Measurements from ENCODE around the gene ADAMTS10. TPM values are rescaled to one million over a fixed set of nuclear protein-coding genes. Genes with fewer than 3 reads are reported as not detected.

Gene ADAMTS10
- 22.1 and 31.9 TPM in 2 replicates for total RNA-seq
- polyA plus RNA-seq = 15.8 and 28.5 TPM in 2 replicates

DNA sequence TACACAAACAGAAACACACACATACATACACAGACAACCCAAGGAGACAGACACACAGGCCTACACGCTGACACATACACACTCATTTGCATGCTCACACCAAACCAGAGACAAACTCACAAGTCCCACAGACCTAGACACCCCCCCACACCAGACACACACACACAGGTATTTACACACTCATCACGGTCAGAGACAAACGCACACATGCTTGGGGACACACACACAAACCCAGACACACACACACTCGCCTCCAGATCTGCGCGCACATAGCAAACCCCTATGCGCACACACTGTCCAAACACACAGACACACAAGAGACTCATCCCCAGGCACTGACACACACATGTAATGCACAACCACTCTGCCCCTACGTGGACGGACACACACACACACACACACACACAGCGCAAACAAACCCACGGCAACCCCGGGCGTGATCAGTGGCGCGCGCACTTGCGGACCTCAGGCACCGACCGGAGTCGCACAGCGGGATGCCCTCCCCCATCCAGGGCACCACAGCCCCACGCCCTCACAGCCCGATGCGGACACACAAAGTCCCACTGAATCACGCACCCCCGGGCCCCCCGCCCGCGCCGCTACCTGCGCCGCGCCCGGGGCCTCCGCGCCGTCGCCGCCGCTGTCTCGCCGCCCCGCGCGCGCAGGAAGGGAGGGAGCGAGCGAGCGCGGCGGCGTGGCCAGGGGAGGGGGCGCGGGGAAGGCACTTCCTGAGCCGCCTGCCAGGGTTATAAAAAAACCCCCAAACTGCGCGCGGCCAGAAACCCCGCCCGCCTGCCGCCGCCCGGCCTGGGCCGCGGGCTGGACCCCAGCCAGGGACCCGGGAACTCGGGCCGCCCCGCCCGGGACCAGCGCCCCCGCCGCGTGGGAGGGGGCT, at the start of gene ADAMTS10:
Gene ADAMTS10, minus strand, starts transcription at position 675 of the 895 bp plus-strand sequence. CDS start 5,005 bp downstream, outside the sequence.
- peak within 1 kb of the TSS; percentile 80 for H2AFZ ChIP-seq
- no peaks in the 10 kb centered on the region for H4K20me1 ChIP-seq (ENCODE audit: insufficient read depth, poor library complexity, severe bottlenecking)
- peak within 1 kb of the TSS; percentile 63 for H3K4me3 ChIP-seq
- DNase-seq (ENCODE audit: low spot score) = peak; percentile 71
- no peaks in the 10 kb centered on the region for H3K36me3 ChIP-seq (replicated peaks; ENCODE audit: insufficient read depth, low read depth)
- H3K4me2 ChIP-seq = peak within 1 kb of the TSS; percentile 87
- peak within 1 kb of the TSS; percentile 91 for H3K27ac ChIP-seq
- peaks cover 15% of the 10 kb centered on the region for H3K79me2 ChIP-seq
- no peaks in the 10 kb centered on the region for H3K9me2 ChIP-seq (replicated peaks; ENCODE audit: insufficient read depth)
- no peak for TF ChIP-seq EZH2phosphoT487 (IDR thresholded peaks at IDR 0.05; ENCODE audit: low read depth, severe bottlenecking, unreplicated experiment)
- TF ChIP-seq EZH2 (IDR thresholded peaks at IDR 0.05; ENCODE audit: borderline replicate concordance) = no peak
- TF ChIP-seq, protein P1, sequence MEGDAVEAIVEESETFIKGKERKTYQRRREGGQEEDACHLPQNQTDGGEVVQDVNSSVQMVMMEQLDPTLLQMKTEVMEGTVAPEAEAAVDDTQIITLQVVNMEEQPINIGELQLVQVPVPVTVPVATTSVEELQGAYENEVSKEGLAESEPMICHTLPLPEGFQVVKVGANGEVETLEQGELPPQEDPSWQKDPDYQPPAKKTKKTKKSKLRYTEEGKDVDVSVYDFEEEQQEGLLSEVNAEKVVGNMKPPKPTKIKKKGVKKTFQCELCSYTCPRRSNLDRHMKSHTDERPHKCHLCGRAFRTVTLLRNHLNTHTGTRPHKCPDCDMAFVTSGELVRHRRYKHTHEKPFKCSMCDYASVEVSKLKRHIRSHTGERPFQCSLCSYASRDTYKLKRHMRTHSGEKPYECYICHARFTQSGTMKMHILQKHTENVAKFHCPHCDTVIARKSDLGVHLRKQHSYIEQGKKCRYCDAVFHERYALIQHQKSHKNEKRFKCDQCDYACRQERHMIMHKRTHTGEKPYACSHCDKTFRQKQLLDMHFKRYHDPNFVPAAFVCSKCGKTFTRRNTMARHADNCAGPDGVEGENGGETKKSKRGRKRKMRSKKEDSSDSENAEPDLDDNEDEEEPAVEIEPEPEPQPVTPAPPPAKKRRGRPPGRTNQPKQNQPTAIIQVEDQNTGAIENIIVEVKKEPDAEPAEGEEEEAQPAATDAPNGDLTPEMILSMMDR (IDR thresholded peaks at IDR 0.05; ENCODE audit: poor library complexity) = no peak
- WGBS (ENCODE audit: low lambda C conversion rate, missing lambda C conversion rate) = 2% methylated on average over 29 of the region's 74 CpGs
- peaks cover 6% of the 10 kb centered on the region for H3K4me1 ChIP-seq (ENCODE audit: insufficient read depth)
- H3K27me3 ChIP-seq = no peaks in the 10 kb centered on the region
- H3K9me3 ChIP-seq (ENCODE audit: low read depth) = no peaks in the 10 kb centered on the region

DNA sequence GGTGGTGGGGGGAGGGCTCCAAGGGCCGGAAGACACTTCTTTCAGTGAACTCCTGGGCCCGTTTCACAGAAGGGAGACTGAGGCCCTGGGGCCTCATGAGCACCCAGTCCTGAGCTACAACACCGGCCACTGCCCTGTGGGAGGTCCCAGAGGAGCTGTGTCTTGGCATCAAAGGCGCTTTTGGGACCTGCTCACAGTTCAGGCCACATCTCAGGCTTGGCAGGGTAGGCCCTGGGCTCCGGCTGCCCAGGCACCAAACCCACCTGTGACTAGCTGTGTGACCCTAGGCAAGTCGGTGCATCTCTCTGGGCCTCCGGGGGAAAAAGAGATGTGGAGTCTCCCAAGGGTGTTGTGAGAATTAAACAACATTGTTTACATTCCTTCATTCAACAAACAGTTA, 49.4 kb upstream of the ADAMTS10 start:
- Histone ChIP-seq H3K9me2 (replicated peaks; ENCODE audit: insufficient read depth) (no peaks in the 10 kb centered on the region), H3K79me2 (no peaks in the 10 kb centered on the region), H4K20me1 (ENCODE audit: insufficient read depth, poor library complexity, severe bottlenecking) (no peaks in the 10 kb centered on the region), H3K4me2 (no peak overlapping the region), H3K4me3 (no peak overlapping the region), H3K4me1 (ENCODE audit: insufficient read depth) (no peaks in the 10 kb centered on the region), H3K36me3 (replicated peaks; ENCODE audit: insufficient read depth, low read depth) (no peaks in the 10 kb centered on the region), H3K27me3 (no peaks in the 10 kb centered on the region), H3K27ac (no peak overlapping the region), H3K9me3 (ENCODE audit: low read depth) (no peaks in the 10 kb centered on the region), H2AFZ (no peak overlapping the region)
- TF ChIP-seq, protein P1 (IDR thresholded peaks at IDR 0.05; ENCODE audit: poor library complexity) = no peak
- no peak for TF ChIP-seq EZH2phosphoT487 (IDR thresholded peaks at IDR 0.05; ENCODE audit: low read depth, severe bottlenecking, unreplicated experiment)
- TF ChIP-seq EZH2 (IDR thresholded peaks at IDR 0.05; ENCODE audit: borderline replicate concordance) = no peak
- DNase-seq (ENCODE audit: low spot score) = no peak
- WGBS (ENCODE audit: low lambda C conversion rate, missing lambda C conversion rate) = 80% methylated on average over 7 of the region's 7 CpGs

DNA sequence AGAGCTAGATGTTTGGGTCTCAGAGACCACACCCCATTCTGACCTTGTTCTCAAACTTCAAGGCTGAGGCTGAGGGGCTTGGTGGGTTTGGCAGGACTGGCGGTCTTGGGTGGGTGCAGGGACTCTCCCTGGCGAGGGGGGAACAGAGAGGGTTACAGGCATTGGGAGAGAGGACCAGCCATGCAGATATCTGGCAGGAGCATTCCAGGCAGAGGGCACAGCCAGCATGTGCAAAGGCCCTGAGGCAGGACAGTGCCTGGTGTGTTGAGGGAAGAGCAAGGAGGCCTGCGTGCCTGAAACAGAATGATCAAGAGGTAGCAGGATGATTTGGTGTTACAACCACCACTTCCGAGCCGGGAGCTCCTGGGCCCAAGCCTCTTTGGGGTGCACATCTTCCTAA, 47.4 kb upstream of the ADAMTS10 start:
- no peaks in the 10 kb centered on the region for H3K9me3 ChIP-seq (ENCODE audit: low read depth)
- whole genome bisulfite sequencing (ENCODE audit: low lambda C conversion rate, missing lambda C conversion rate) = 92% methylated on average over 5 of the region's 5 CpGs
- H3K4me2 ChIP-seq = no peak overlapping the region
- no peaks in the 10 kb centered on the region for H4K20me1 ChIP-seq (ENCODE audit: insufficient read depth, poor library complexity, severe bottlenecking)
- no peaks in the 10 kb centered on the region for H3K36me3 ChIP-seq (replicated peaks; ENCODE audit: insufficient read depth, low read depth)
- no peaks in the 10 kb centered on the region for H3K4me1 ChIP-seq (ENCODE audit: insufficient read depth)
- H3K79me2 ChIP-seq = no peaks in the 10 kb centered on the region
- H3K27ac ChIP-seq = no peak overlapping the region
- no peak for DNase-seq (ENCODE audit: low spot score)
- H3K9me2 ChIP-seq (replicated peaks; ENCODE audit: insufficient read depth) = no peaks in the 10 kb centered on the region
- H3K27me3 ChIP-seq = no peaks in the 10 kb centered on the region
- no peak overlapping the region for H2AFZ ChIP-seq
- H3K4me3 ChIP-seq = no peak overlapping the region
- TF ChIP-seq EZH2 (IDR thresholded peaks at IDR 0.05; ENCODE audit: borderline replicate concordance) (no peak), EZH2phosphoT487 (IDR thresholded peaks at IDR 0.05; ENCODE audit: low read depth, severe bottlenecking, unreplicated experiment) (no peak)
- TF ChIP-seq, protein P1 (IDR thresholded peaks at IDR 0.05; ENCODE audit: poor library complexity) = no peak
